HG02798 (cell line): ENCODE measurements around the gene ZDHHC17.
A peak's percentile ranks its signal among the peaks of the same experiment; 100 is the strongest.
"Not testable (repeated sequence)": the region's sequence is repeated elsewhere in the genome, so short reads cannot be mapped to it uniquely, and the experiment has no call there.

ENCODE experiments used
- ATAC-seq: cut with Tn5 transposase; IDR thresholded peaks from one replicate; pipeline ENCODE4 v1.9.1; 2021; ENCODE audit warnings: mild to moderate bottlenecking; ENCODE audit not compliant: unreplicated experiment, poor library complexity

Gene ZDHHC17, protein sequence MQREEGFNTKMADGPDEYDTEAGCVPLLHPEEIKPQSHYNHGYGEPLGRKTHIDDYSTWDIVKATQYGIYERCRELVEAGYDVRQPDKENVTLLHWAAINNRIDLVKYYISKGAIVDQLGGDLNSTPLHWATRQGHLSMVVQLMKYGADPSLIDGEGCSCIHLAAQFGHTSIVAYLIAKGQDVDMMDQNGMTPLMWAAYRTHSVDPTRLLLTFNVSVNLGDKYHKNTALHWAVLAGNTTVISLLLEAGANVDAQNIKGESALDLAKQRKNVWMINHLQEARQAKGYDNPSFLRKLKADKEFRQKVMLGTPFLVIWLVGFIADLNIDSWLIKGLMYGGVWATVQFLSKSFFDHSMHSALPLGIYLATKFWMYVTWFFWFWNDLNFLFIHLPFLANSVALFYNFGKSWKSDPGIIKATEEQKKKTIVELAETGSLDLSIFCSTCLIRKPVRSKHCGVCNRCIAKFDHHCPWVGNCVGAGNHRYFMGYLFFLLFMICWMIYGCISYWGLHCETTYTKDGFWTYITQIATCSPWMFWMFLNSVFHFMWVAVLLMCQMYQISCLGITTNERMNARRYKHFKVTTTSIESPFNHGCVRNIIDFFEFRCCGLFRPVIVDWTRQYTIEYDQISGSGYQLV

DNA sequence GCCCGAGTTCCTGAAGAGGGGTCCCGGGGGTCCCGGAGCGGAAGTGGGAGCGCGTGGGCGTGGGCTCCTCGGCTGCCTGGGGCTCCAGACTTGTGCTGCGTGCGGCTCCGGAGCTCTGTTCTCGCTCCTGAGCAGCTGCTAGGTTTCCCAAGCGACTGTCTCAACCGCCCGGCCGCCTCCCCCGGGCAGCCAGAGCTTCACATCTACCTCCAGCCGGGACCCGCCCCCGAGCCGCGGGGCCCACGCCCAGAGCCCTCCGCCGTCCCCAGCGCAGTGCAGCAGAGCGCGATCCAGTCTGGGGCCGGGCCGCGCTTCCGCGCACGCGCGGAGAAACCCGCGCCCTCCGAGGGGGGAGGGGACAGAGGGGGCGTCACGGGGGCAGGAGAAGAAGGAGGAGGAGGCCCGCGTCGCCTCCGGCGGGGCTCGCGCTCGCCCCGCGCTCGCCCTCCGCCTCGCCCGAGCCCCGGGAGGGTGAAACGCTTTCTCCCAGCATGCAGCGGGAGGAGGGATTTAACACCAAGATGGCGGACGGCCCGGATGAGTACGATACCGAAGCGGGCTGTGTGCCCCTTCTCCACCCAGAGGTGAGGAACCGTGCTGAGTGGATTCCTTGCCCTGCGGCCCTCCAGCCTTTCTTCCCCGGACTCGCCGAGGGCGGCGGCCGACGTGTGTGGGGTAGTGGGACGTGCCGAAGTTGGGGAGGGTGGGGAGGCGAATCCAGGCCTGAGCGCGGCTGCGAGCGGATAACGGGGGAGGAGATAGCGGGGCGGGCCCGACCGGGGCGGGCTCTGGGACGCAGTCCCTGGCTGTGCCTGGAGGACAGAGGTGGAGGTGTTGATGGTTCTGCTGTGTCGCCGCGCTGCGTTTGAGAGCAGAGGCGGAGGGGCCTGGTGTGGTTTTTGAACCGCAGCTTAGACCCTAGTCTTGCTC, at the start of gene ZDHHC17:
Gene ZDHHC17, plus strand, starts transcription at position 370 of the 930 bp plus-strand sequence. Its CDS starts 122 bp downstream, at position 492.
- peak; percentile 92 for ATAC-seq

DNA sequence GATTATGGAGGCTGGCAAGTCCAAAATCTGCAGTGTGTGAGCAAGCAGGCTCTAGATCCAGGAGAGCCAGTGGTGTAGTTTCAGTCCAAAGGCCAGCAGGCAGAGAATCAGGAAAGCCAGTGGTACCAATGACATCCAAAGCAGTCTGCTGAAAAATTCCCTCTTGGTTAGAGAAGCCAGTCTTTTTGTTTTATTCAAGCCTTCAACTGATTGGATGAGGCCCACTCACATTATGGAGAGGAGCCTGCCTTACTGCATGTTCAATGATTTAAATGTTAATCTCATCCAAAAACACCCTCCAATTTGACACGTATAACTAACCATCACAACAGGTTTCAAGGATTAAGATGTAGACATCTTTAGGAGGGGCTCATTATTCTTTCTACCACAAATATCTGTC, 49.5 kb upstream of the ZDHHC17 start:
- no peak for ATAC-seq

GRCh38 chr12:76714861-76715260, 49.1 kb upstream of the ZDHHC17 start:
- no peak for ATAC-seq

GRCh38 chr12:76715332-76715731, 48.6 kb upstream of the ZDHHC17 start:
- ATAC-seq: no peak

- no peak for ATAC-seq
Measured at GRCh38 chr12:76717314-76717713, 46.6 kb upstream of the ZDHHC17 start.

DNA sequence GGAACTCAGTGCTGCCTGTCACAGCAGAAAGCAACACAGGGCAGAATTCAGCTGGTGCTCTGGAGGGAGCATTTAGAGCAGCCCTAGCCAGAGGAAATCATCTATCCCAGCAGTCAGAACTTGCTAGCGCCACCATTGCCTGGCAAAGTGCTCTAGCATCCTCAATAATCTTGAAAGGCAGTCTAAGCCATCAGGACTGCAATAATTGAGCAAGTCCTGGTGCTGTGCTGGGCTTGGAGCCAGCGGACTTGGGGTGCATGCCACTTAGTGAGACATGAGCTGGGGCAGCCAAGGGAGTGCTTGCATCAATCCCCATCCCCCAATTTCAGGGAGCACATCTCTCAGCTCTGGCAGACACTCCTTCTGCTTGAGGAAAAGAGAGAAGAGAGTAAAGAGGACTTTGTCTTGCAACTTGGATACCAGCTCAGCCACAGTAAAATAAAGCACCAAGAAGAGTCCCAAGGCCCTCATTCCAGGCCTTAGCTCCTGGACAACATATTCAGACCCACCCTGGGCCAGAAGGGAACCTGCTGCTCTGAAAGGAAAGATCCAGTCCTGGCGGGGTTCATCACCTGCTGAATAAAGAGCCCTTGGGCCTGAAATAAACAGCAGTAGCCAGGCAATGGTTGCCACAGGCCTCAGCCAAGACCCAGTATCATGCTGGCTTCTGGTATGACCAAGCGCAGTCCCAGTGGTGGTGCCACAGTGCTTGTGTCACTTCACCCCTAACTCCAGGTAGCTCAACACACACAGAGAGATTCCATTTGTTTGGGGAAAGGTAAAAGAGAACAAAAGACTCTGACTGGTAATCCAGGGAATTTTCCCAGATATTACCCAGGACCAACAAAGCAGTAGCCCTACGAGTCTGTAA, 44.5 kb upstream of the ZDHHC17 start:
- ATAC-seq: no peak

- no peak for ATAC-seq
Measured at GRCh38 chr12:76720068-76720467, 43.8 kb upstream of the ZDHHC17 start.

DNA sequence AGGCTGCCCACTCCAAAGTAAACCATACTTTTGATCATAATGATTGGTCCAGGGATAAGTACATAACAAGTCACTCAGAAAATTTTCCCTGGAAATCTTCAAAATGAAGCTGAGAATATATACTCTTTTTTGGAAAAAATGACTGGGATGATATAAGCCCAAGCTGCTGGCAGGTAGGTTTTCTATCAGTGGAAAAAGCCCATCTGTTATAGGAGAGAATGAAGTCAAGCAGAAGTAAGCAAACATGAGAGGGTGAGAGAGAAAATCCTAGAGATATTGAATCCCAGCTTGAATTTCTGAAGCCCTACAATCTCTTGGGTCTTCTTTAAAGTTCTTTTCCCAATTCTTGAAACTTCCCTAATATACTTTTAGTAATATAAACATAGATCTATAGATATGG, 37.3 kb upstream of the ZDHHC17 start:
- no peak for ATAC-seq

GRCh38 chr12:76732188-76732587, 31.7 kb upstream of the ZDHHC17 start:
- not testable (repeated sequence) for ATAC-seq

DNA sequence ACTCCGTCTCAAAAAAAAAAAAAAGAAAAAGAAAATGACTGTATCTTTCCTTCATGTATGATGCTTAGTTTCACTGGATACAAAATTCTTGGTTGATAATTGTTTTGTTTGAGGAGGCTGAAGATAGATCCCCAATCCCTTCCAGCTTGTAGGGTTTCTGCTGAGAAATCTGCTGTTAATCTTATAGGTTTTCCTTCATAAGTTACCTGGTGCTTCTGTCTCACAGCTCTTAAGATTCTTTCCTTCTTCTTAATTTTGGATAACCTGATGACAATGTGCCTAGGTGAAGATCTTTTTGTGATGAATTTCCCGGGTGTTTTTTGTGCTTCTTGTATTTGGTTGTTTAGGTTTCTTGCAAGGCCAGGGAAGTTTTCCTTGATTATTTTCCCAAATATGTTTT, 26.2 kb upstream of the ZDHHC17 start:
- not testable (repeated sequence) for ATAC-seq

DNA sequence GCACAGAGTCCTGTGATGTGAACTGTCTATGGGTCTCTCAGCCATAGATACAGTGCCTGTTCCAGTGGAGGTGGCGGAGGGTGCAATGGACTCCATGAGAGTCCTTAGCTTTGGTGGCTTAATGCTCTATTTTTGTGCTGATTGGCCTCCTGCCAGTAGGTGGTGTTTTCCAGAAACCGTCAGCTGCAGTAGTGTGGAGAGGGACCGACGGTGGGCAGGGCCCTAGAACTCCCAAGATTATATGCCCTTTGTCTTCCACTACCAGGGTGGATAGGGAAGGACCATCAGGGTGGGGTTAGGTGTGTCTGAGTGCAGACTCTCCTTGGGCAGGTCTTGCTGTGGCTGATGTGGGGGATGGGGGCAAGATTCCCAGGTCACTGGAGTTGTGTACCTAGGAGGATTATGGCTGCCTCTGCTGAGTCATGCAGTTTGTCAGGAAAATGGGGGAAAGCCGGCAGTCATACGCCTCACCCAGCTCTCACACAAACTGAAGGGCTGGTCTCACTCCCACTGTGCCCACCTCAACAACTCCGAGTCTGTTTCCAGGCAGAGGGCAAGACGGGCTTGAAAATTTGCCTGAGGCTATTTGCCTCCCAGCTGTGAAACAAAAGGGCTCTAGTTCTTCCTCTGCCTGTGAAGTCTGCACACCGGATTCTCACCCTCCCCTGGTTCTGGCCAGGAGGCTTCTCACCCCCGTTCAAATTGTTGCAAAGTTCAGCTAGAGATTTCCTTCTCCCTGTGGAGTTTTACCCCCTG, 24.9 kb upstream of the ZDHHC17 start:
- ATAC-seq: no peak

DNA sequence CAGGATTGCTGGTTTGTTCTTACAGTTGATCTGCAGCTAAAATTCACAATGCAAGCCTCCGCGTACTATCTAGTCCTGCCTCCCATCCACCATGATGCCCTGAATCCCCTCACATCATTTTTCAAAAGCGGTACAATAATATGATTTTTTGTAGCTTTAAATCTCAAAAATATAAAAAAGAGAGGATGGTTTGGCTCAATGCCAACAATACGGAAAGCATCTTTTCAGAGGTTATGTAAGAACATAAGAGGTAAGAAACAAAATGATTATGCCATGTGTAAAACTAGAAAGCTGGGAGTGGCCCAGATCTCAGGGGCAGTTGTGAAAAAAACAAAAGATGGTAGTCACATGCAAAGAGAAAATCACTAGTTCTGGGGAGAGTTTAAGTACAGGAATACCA, 24.0 kb upstream of the ZDHHC17 start:
- no peak for ATAC-seq

DNA sequence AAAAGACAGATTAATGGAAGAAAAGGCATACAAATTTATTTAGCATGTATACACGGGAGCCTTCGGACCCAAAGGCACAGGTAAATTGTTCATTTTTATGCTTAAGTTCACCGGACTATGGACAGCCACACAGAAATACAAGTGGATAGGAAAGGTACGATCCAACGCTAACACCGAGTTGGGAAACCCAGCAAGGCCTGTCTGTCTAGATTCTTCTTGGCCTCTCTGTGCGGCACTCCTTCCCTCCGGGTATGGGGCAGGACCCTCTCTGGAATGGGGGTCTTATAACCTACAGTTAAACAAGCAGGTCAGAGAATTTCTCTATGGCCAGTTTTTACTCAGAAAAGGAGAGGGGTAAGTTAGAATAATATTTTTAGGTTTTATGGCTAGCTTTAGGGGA, 23.4 kb upstream of the ZDHHC17 start:
- no peak for ATAC-seq

GRCh38 chr12:76745343-76745742, 18.6 kb upstream of the ZDHHC17 start:
- ATAC-seq: no peak

- ATAC-seq: no peak
Measured at GRCh38 chr12:76746516-76746915, 17.4 kb upstream of the ZDHHC17 start.

GRCh38 chr12:76747245-76747644, 16.7 kb upstream of the ZDHHC17 start:
- ATAC-seq: no peak

DNA sequence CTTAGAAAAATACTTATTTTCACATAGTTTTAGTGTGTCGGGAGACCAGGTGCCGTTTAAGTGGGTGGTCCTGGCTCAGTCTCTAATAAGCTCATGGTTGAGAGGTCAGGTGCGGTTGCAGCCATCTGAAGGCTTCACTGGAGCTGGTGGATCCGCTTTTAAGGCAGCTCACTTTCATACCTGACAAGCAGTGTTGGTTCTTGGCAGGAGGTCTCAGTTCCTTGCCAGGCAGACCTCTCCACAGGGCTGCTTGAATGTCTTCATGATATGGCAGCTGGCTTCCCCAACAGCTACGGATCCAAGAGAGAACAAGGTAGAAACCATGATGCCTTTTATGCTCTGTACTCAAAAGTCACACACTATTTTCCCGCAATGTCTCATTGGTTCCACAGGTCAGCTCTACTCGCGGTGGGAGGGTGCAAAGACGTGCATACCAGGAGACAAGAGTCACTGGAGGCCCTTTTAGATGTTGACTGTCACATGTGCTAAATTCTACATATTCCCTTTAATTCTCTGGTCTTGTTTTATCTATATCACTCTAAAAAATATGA, 8.0 kb upstream of the ZDHHC17 start:
- ATAC-seq: no peak

DNA sequence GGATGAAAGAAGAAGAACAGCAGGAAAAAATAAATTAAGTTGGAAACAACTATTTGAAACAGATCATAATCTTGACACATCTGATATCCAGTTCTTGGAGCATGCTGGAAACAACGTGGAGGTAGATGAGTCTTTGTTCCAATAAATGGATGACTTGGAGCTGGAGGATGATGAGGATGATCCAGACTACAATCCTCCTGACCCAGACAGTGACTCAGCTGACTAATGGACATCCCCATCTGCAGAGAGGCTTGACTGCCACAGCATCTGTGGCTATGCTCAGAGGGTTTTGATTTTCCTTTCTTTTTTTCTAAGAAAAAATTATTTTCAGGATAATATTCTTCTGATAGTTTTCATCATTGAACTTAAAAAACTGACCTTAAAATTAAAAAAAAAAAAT, 6.2 kb upstream of the ZDHHC17 start:
- no peak for ATAC-seq

DNA sequence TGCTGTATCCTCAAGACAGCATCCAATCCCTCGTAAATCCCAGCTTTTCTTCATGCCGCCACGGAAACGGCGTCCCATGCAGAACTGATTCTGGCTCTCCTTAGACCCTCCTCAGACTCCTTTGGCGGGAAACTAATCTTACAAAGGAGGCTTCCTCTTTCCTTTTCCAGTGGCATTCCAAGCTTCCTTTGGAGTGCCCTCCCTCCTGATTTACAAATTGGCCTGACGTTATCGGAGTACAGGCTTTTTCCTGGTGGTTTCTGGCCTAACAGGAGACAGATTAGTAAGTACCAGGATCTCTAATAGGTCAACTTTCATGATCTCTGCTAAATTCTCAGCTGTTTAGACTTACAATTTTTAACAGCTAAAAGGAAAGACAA, 1.3 kb upstream of the ZDHHC17 start:
- no peak for ATAC-seq
